Measurements from ENCODE around the gene GPR162. TPM values are rescaled to one million over a fixed set of nuclear protein-coding genes. Genes with fewer than 3 reads are reported as not detected.

The GPR162 gene
- total and polyA plus RNA-seq, 2 of the 4 experiments (the other 2 are of a cell fraction): 2.9 to 6.0 TPM

DNA sequence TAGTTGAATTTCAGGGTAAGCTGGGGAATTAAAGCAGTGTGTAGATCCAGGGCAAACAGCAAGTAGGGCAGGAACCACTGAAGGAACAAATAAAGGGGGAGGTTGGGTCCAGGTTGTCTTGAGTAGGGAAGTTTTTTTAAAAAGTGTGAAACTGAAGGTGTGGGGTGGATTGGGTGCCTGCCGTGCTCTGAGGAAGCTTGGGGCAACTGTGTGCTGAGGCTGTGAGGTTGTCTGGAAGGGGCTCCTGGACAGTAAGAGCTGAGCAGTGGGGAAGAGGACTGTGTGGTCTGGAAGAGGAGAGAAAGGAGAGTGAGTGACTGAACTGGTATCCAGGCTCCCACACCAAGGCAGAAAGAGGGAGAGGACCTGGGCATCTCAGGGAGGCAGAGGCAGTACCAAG is 10.9 kb upstream of the GPR162 start:
- Histone ChIP-seq H3K27ac (ENCODE audit: insufficient read depth, low read length) (no peak overlapping the region), H4K91ac (ENCODE audit: insufficient read depth, low read depth, low read length) (no peak overlapping the region), H3K9ac (ENCODE audit: low read depth, low read length) (no peak overlapping the region), H4K20me1 (ENCODE audit: insufficient read depth, low read length) (no peaks in the 10 kb centered on the region), H3K23ac (ENCODE audit: low read depth, low read length) (no peak overlapping the region), H2AK5ac (ENCODE audit: low read depth, low read length) (no peak overlapping the region), H2BK5ac (ENCODE audit: low read depth, low read length, poor library complexity, severe bottlenecking) (no peak overlapping the region), H2BK120ac (ENCODE audit: low read depth, low read length) (no peak overlapping the region), H3K27me3 (ENCODE audit: control insufficient read depth, insufficient read depth, low read length) (0 out of 2 replicates have a peak, but pooled peaks cover 2% of the 10 kb centered on the region), H4K8ac (ENCODE audit: low read depth in 2 of 2, low read length in 2 of 2) (no peak overlapping the region), H3K36me3 (ENCODE audit: control insufficient read depth, insufficient read depth, low read length) (no peaks in the 10 kb centered on the region), H3K9me3 (ENCODE audit: control insufficient read depth, insufficient read depth, low read length) (no peaks in the 10 kb centered on the region), H3K4me1 (ENCODE audit: control insufficient read depth, insufficient read depth, low read length) (no peaks in the 10 kb centered on the region), H3K79me1 (ENCODE audit: low read depth in 1 of 2, low read length in 2 of 2) (no peaks in the 10 kb centered on the region), H3K4me3 (ENCODE audit: insufficient read depth, low read depth, low read length) (no peak overlapping the region), H3K18ac (ENCODE audit: low read depth, low read length) (no peak overlapping the region), H3K4me2 (ENCODE audit: low read depth, low read length) (no peak overlapping the region), H3K9me1 (ENCODE audit: insufficient read depth, low read length) (no peaks in the 10 kb centered on the region), H3K4ac (ENCODE audit: low read depth, low read length) (no peak overlapping the region), H4K5ac (ENCODE audit: low read depth, low read length) (no peak overlapping the region), H2BK15ac (ENCODE audit: low read depth, low read length) (no peak overlapping the region), H3K56ac (ENCODE audit: extremely low read depth, insufficient read depth, low read length) (no peak overlapping the region), H2AK9ac (replicated peaks; ENCODE audit: low read depth, low read length, poor library complexity) (no peak overlapping the region), H2BK20ac (ENCODE audit: low read depth, low read length) (no peak overlapping the region), H2AFZ (replicated peaks; ENCODE audit: low read length, poor library complexity) (no peak overlapping the region), H3K14ac (replicated peaks; ENCODE audit: low read depth, low read length) (no peak overlapping the region)
- POLR2A ChIA-PET (ENCODE audit: unreplicated experiment): no interaction called here
- TF ChIP-seq CHD1 (IDR thresholded peaks at IDR 0.05; ENCODE audit: low read depth, low read length) (no peak), MXI1 (IDR thresholded peaks at IDR 0.05; ENCODE audit: borderline replicate concordance, low read depth, low read length) (no peak), RFX5 (IDR thresholded peaks at IDR 0.05; ENCODE audit: low read depth, low read length) (no peak)
- TF ChIP-seq, protein P1, sequence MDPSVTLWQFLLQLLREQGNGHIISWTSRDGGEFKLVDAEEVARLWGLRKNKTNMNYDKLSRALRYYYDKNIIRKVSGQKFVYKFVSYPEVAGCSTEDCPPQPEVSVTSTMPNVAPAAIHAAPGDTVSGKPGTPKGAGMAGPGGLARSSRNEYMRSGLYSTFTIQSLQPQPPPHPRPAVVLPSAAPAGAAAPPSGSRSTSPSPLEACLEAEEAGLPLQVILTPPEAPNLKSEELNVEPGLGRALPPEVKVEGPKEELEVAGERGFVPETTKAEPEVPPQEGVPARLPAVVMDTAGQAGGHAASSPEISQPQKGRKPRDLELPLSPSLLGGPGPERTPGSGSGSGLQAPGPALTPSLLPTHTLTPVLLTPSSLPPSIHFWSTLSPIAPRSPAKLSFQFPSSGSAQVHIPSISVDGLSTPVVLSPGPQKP (IDR thresholded peaks at IDR 0.05; ENCODE audit: borderline replicate concordance, low read depth, low read length): no peak
- dilution Hi-C loops (cut with HindIII; ENCODE audit: low sequenced_read_pairs, unreplicated experiment) (no loop called here), in situ Hi-C loops (cut with MboI; ENCODE audit: low sequenced_read_pairs) (no loop called here), intact Hi-C loops (cut with micrococcal nuclease) (no loop called here)
- BruUV-seq (replicated peaks): no TSS peak
- DNase-seq (no peak), ATAC-seq (ENCODE audit: low read depth) (peak; percentile 35; the same call in 1 of the 2 replicates)
- WGBS, 2 experiments (ENCODE audit: extremely low coverage in 2 of 2, insufficient read length in 1 of 2): 57% methylated on average over 1 of the region's 1 CpG; no CpG with 5 or more reads in 1 of the 2 experiments
- CTCF ChIA-PET: interaction anchor here (0.6 kb wide), 2 partner anchors 64 to 183 kb away, joined by 3 read pairs; no protein-coding TSS in a partner anchor

Measured in IMR-90 (cell line).